M059J (cell line): ENCODE data around the gene ADAMTS17. TPM values are rescaled to one million over a fixed set of nuclear protein-coding genes. Genes with fewer than 3 reads are reported as not detected.
A peak's percentile ranks its signal among the peaks of the same experiment; 100 is the strongest.

Experiments
- DNase-seq: peaks from one replicate; pipeline ENCODE4 v3.0.0-alpha.2; 2012; ENCODE audit warnings: low read depth
- total RNA-seq: library from RNA; depleted of rRNA; stranded (reverse); fragments of >200 nt; shearing (Covaris generic); gene quantifications from 2 replicates; pipeline ENCODE4 v1.2.3, GENCODE V29; 2014

The ADAMTS17 gene
- total RNA-seq, 1 experiment from 2014 or later, result 0.02 TPM

- no peak for DNase-seq
Observed at GRCh38 chr15:100221471-100222348, 120.1 kb downstream of the ADAMTS17 start.

DNA sequence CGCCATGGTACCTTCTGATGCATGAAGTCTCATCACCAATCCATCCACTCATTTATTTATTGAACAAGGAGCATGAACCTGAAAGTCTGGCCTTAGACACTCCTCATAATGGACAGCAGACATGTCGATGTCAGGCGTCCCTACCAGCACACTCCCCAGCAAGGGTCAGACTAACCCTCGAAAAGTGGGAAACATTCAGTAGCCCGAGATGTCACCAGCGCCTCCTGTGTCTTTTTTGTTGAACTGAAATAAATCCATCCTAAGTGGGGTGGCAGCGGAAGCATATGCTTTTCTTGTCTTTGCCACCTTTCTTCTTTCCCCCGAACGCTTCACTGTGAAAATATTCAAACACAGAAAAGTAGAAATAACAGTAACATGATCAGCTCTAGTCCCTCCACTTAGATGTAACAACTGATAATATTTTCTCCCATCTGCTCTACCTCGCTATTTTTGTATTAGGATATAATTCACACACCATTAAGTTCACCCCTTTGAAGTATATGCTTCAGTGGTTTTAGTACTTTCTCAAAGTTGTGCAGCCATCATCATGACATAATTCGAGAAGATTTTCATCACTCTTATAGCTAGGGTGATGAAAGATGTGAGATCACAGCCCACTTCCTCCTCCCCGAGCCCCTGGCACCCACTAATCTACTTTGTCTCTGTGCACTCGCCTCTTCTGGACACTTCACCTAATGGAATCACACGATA lies 121.6 kb downstream of the ADAMTS17 start:
- no peak for DNase-seq

- DNase-seq, result no peak
Observed at GRCh38 chr15:100218434-100218833, 123.3 kb downstream of the ADAMTS17 start.

GRCh38 chr15:100216182-100216581 lies 125.6 kb downstream of the ADAMTS17 start:
- DNase-seq, result no peak

DNA sequence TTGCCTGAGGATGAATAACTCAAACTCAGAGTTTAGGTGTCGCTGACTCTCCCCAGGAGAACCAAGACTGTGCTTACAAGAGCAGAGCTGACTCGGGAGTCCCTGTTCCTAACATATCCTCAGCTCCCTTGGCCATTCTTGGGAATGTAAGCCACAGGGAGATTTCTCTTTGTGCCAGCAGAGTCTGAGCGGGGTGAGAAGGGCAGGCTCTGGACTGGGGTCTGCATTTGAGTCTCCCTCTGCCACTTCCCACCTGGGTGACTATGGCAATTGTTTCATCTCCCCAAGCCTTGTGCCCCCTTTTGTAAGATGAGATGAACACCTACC lies 126.0 kb downstream of the ADAMTS17 start:
- no peak for DNase-seq

DNA sequence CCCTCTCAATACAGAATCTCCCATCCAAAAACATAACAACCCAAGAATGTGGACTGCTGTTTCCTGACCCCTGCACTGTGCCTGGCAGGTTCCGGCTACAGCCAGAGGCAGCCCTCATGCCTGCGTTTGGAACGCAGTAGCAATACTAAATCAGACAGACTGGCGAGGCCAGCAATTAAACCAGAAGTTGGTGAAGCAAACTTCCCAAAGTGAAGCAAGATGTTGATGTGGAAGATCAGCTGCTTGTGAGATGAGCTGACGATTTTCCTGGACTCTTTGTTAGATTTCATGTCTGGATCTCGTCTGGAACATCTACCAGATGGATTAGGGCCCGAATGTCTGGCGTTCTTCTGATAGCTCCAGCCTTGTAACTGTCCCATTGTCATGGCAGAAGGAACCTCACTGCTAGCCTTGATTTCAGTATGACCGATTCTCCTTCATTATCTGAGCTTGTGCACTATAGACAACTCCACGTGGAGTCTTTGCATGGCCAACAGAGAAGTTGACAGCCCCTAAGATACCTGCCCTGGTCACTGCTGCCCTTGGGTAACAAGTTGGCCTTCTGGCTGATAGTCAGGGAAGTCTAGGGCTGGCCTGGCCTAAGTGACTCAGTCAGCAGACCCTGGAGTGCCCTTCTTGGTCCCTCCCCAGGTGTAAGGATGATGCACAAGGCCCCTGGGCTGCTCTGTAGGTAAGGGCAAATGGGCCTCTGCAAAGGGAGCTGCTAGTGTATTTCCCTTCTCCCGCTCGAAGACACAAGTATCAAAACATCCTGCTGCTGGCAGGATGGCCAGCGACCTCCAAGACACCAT lies 126.5 kb downstream of the ADAMTS17 start:
- no peak for DNase-seq

GRCh38 chr15:100211855-100212850 lies 129.6 kb downstream of the ADAMTS17 start:
- peak; percentile 17 for DNase-seq

- no peak for DNase-seq
Observed at GRCh38 chr15:100210338-100210737, 131.4 kb downstream of the ADAMTS17 start.

DNA sequence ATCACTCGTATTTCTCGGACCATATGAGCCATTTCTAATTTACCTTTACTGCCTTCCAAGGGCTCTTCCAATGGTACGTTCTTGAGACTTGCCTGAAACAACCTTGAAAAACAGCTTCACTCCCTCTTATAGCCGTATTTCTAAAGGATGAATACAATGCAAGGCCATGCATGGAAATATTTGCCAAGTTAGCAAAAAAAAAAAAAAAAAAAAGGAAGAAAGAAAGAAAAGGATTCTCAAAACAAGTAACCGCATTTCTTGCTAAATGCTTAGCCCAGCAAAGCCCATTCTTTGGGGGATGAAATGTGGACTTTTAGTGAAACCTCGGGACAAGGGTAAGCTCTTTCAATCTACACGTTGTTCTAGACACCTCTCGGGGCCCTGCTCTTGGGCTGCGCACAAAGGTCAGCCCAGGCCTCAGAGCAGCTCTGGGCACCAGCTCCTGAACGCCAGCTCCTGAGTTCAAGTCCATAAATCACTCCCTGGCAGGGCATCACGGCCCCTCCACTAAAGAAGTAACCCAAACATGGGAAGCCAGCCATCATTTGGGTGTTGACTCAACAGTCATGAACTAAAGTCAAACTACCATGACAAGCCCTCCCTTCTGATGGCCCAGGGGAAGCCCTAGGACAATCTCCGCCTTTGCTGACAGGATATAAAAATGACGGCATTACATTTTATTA lies 132.7 kb downstream of the ADAMTS17 start:
- no peak for DNase-seq

- DNase-seq, result no peak
Observed at GRCh38 chr15:100207053-100207452, 134.7 kb downstream of the ADAMTS17 start.

DNA sequence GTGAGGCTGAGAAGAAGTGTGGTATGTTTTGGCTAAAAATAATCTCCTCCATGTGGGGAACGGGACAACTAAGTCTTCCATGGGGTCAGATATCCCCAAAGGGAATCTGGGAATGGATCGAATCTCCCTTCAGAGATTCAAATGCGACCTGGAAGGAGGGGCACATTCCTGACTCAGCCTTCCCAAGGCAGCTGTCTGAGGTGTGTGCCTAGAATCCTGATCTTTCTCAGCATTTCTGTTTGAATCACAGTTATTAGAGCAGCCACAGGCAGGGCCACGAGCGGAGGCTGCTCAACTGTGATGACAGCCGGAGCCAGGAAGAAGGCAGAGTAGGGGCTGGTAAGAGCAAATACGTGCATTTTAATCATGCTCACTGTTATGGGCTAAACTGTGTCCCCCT lies 135.1 kb downstream of the ADAMTS17 start:
- no peak for DNase-seq

- no peak for DNase-seq
Observed at GRCh38 chr15:100205549-100206295, 136.1 kb downstream of the ADAMTS17 start.

DNA sequence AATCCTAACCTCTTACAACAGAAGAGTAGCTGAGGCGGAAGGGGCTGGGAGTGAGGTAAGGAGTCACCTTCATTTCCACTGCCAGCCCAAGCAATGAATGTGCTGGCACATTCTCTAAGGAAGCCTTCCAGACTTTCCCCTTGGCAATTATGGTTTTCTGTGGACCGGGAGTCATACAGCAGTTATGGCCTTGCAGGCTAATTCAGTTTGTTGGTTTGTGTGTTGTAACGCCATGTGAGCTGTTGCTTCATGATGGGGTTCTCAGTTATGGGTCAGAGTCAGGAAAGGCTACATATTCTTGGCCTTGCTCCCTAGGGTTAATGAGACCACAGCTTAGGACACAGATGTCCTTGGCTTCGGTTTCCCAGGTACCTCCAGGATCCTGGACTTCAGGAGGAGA lies 137.0 kb downstream of the ADAMTS17 start:
- DNase-seq, result no peak

GRCh38 chr15:100204211-100204610 lies 137.6 kb downstream of the ADAMTS17 start:
- no peak for DNase-seq

- no peak for DNase-seq
Observed at GRCh38 chr15:100202309-100202960, 139.3 kb downstream of the ADAMTS17 start.

- DNase-seq, result peak; percentile 66
Observed at GRCh38 chr15:100201376-100202280, 140.1 kb downstream of the ADAMTS17 start.

DNA sequence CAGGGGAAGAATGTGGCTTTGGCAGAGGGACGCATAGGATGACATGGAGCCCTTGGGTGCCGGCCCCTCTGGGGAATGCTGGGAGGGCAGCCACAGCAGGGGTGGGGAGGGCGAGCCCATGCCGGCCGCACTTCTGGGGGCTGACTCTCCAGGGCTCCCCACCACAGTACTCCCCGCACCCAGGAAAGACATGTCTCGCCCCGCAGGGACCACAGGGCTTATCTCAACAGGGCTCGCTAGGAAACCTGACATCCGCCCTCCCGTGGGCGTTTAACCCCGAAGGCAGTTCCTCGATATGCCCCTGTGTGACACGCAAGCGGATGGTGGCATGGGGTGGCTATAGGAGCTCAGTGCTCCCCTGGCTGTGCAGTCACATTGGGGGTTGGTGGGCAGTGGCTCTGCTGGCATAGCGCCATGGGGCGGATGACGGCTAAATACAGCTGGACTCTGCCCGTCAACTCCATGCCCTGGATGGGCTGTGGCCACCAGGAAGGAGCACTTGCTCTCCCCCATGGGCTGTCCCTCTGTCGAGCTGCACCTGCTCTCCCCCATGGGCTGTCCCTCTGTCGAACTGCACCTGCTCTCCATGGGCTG lies 141.4 kb downstream of the ADAMTS17 start:
- no peak for DNase-seq
